K562 (cell line): Measurements from ENCODE around the gene SFXN3. TPM values are rescaled to one million over a fixed set of nuclear protein-coding genes. Genes with fewer than 3 reads are reported as not detected.

Experiments used
- ARHGAP35 ChIP-seq: fragments of 450-650 bp; IDR thresholded peaks from 2 replicates; pipeline ENCODE4 v1.6.1; 2018; ENCODE audit not compliant: partially characterized antibody
- BHLHE40 ChIP-seq: IDR thresholded peaks from 2 replicates; pipeline ENCODE4 v1.6.1; 2011; ENCODE audit warnings: low read length, improper control_type of control experiment
- BRF2 ChIP-seq: IDR thresholded peaks from 3 replicates; pipeline ENCODE4 v1.6.1; 2011; ENCODE audit warnings: borderline replicate concordance, mild to moderate bottlenecking; ENCODE audit not compliant: insufficient read length, insufficient read depth
- CBFB ChIP-seq: sonication (generic); formaldehyde crosslinking; IDR thresholded peaks from 2 replicates; pipeline ENCODE4 v1.4.0; 2020; ENCODE audit warnings: mild to moderate bottlenecking, missing genetic modification reagents
- CBX8 ChIP-seq: fragments of 200-600 bp; sonication (generic); IDR thresholded peaks from 2 replicates; pipeline ENCODE4 v1.6.1; 2012; ENCODE audit warnings: borderline replicate concordance, mixed run types, low read depth, mild to moderate bottlenecking, moderate library complexity, mixed read lengths, low read length, control low read depth, inconsistent platforms; ENCODE audit not compliant: poor library complexity, severe bottlenecking; ENCODE audit errors: extremely low read depth
- CHD1 ChIP-seq: fragments of 200-600 bp; sonication (generic); IDR thresholded peaks from one replicate; pipeline ENCODE4 v1.6.1; 2012; ENCODE audit warnings: mild to moderate bottlenecking, moderate library complexity, low read length, inconsistent platforms
- DIDO1 ChIP-seq: fragments of 450-650 bp; IDR thresholded peaks from 2 replicates; pipeline ENCODE4 v1.6.1; 2016; ENCODE audit warnings: low read depth, missing biosample characterization, missing genetic modification characterization
- ELK1 ChIP-seq: sonication (generic); formaldehyde crosslinking; IDR thresholded peaks from 2 replicates; pipeline ENCODE4 v1.8.1; 2022; ENCODE audit warnings: missing genetic modification reagents
- IRF2 ChIP-seq: sonication (generic); formaldehyde crosslinking; IDR thresholded peaks from 2 replicates; pipeline ENCODE4 v1.8.1; 2022; ENCODE audit warnings: mild to moderate bottlenecking, missing genetic modification reagents
- KDM1A ChIP-seq, 2 experiments: fragments of 450-650 bp; IDR thresholded peaks; 2 replicates each; pipeline ENCODE4 v1.6.1; 2016; ENCODE audit warnings: mild to moderate bottlenecking in 2 of 2
- LARP7 ChIP-seq: fragments of 450-650 bp; IDR thresholded peaks from 2 replicates; pipeline ENCODE4 v1.6.1; 2016
- LCOR ChIP-seq: sonication (generic); formaldehyde crosslinking; IDR thresholded peaks from 2 replicates; pipeline ENCODE4 v1.8.0; 2022; ENCODE audit warnings: mild to moderate bottlenecking, missing genetic modification reagents
- SETDB1 ChIP-seq: IDR thresholded peaks from one replicate; pipeline ENCODE4 v1.6.1; 2012; ENCODE audit warnings: low read length, control low read depth, inconsistent platforms
- SMAD4 ChIP-seq: fragments of 250-450 bp; sonication (Bioruptor Pico); conservative IDR thresholded peaks from 2 replicates; pipeline ENCODE4 v1.8.0; 2021; ENCODE audit warnings: inconsistent platforms, mild to moderate bottlenecking, moderate library complexity
- TBP ChIP-seq: optimal IDR thresholded peaks from 2 replicates; pipeline ENCODE3; 2011; ENCODE audit warnings: low read depth, low read length, improper control_type of control experiment
- TFAM ChIP-seq: fragments of 250-450 bp; sonication (Bioruptor Pico); conservative IDR thresholded peaks from 2 replicates; pipeline ENCODE4 v1.5.0; 2021; ENCODE audit warnings: mild to moderate bottlenecking, moderate library complexity
- TRIM24 ChIP-seq, 2 experiments: fragments of 450-650 bp; IDR thresholded peaks; 2 replicates each; pipeline ENCODE4 v1.6.1; 2016
- ZBED1 ChIP-seq: IDR thresholded peaks from 2 replicates; pipeline ENCODE4 v1.6.1; 2014
- ZFP91 ChIP-seq: sonication (generic); formaldehyde crosslinking; IDR thresholded peaks from 2 replicates; pipeline ENCODE4 v1.8.0; 2022; ENCODE audit warnings: mild to moderate bottlenecking, missing genetic modification reagents
- ZKSCAN3 ChIP-seq: fragments of 250-450 bp; sonication (Bioruptor Pico); IDR thresholded peaks from 2 replicates; pipeline ENCODE4 v1.4.0; 2020
- ZNF583 ChIP-seq: fragments of 250-450 bp; sonication (Bioruptor Pico); IDR thresholded peaks from 2 replicates; pipeline ENCODE4 v1.4.0; 2020
- polyA plus RNA-seq, 8 experiments: library from polyadenylated mRNA; depleted of rRNA in 4 of 8; stranded (reverse) in 5 of 8; unstranded in 3 of 8; fragments of >200 nt; fragmentation: Nextera tagmentation in 2 of 8; fragmentation: Illumina TruSeq in 1 of 8; extraction: Ambion mirVana in 2 of 8; extraction: Trizol in 1 of 8; gene quantifications; 2 replicates each; pipeline versions ENCODE4 v1.2.1 to v1.2.3, GENCODE V29; 2011 to 2014; ENCODE audit warnings: inconsistent platforms in 1 of 8, missing spikeins in 1 of 8
- total RNA-seq, 7 experiments: library from RNA; depleted of rRNA in 6 of 7; stranded (reverse); fragments of >200 nt in 6 of 7; fragmentation: Illumina TruSeq in 2 of 7; extraction: Trizol in 2 of 7; gene quantifications; 2 replicates each; pipeline versions ENCODE4 v1.2.1 to v1.2.3, GENCODE V29; 2011 to 2021; ENCODE audit warnings: low replicate concordance in 1 of 7
- TF ChIP-seq, protein P1 (sequence below), 2 experiments: IDR thresholded peaks in 1 of 2; conservative IDR thresholded peaks in 1 of 2; 2 replicates each; pipeline ENCODE4 v1.6.1; 2016; ENCODE audit warnings: low read depth in 2 of 2, mild to moderate bottlenecking in 1 of 2, missing compliant biosample characterization in 1 of 2, missing genetic modification characterization in 1 of 2, moderate library complexity in 1 of 2
- TF ChIP-seq, protein P2 (sequence below): sonication (generic); formaldehyde crosslinking; IDR thresholded peaks from 2 replicates; pipeline ENCODE4 v1.8.0; 2022; ENCODE audit warnings: missing genetic modification reagents, mild to moderate bottlenecking, moderate library complexity, borderline replicate concordance

The SFXN3 gene
- total and polyA plus RNA-seq, 9 of the 15 experiments (the other 6 are each of a cell fraction or from before 2014, with no cell fraction given) = 0.24 to 4.6 (median 0.86) TPM

- no peak for TF ChIP-seq BRF2
- no peak for TF ChIP-seq ELK1
- no peak for TF ChIP-seq ZBED1
- no peak for TF ChIP-seq IRF2
- no peak for TF ChIP-seq ZFP91
- TF ChIP-seq CBX8 = no peak
- TF ChIP-seq KDM1A (IDR thresholded peaks at IDR 0.05) = no peak
- no peak for TF ChIP-seq LCOR (CRISPR knock-in tag)
- peak; percentile 61 for TF ChIP-seq BHLHE40
- TF ChIP-seq, protein P1, sequence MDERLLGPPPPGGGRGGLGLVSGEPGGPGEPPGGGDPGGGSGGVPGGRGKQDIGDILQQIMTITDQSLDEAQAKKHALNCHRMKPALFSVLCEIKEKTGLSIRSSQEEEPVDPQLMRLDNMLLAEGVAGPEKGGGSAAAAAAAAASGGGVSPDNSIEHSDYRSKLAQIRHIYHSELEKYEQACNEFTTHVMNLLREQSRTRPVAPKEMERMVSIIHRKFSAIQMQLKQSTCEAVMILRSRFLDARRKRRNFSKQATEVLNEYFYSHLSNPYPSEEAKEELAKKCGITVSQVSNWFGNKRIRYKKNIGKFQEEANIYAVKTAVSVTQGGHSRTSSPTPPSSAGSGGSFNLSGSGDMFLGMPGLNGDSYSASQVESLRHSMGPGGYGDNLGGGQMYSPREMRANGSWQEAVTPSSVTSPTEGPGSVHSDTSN (CRISPR knock-in tag; IDR thresholded peaks at IDR 0.05; ENCODE audit: low read depth) = no peak
- TF ChIP-seq, protein P1 (tag; conservative IDR thresholded peaks at IDR 0.05; ENCODE audit: low read depth) = no peak
- TF ChIP-seq, protein P2, sequence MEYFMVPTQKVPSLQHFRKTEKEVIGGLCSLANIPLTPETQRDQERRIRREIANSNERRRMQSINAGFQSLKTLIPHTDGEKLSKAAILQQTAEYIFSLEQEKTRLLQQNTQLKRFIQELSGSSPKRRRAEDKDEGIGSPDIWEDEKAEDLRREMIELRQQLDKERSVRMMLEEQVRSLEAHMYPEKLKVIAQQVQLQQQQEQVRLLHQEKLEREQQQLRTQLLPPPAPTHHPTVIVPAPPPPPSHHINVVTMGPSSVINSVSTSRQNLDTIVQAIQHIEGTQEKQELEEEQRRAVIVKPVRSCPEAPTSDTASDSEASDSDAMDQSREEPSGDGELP (CRISPR knock-in tag) = no peak
- no peak for TF ChIP-seq TRIM24 (IDR thresholded peaks at IDR 0.05)
- TF ChIP-seq TBP = no peak
- TF ChIP-seq SMAD4 (CRISPR knock-in tag) = no peak
- no peak for TF ChIP-seq DIDO1 (tag)
- TF ChIP-seq ARHGAP35 = no peak
- no peak for TF ChIP-seq SETDB1
- no peak for TF ChIP-seq ZKSCAN3 (CRISPR knock-in tag)
- no peak for TF ChIP-seq CBFB (CRISPR knock-in tag)
- no peak for TF ChIP-seq LARP7
- TF ChIP-seq ZNF583 (CRISPR knock-in tag) = no peak
- no peak for TF ChIP-seq TFAM
- no peak for TF ChIP-seq CHD1
Observed at GRCh38 chr10:100996678-100997359, 34.2 kb upstream of the SFXN3 start (continued).
